RWPE2 (cell line): Measurements from ENCODE around the gene ZNF331.
"Not testable (repeated sequence)": the region's sequence is repeated elsewhere in the genome, so short reads cannot be mapped to it uniquely, and the experiment has no call there.

Source experiments
- ATAC-seq: fragments of 200-7000 bp; cut with Tn5 transposase; 3 replicates; pipeline ENCODE4 v1.9.1; 2021; ENCODE audit warnings: low read depth
- DNase-seq: peaks from one replicate; pipeline ENCODE4 v3.0.0-alpha.2; 2020; ENCODE audit warnings: low spot score
- H3K27ac ChIP-seq: fragments of 450-650 bp; 2 replicates; pipeline ENCODE4 v1.5.1; 2017; ENCODE audit warnings: mild to moderate bottlenecking; ENCODE audit not compliant: poor library complexity, severe bottlenecking
- H3K27me3 ChIP-seq: fragments of 250-450 bp; sonication (Bioruptor Pico); 2 replicates; pipeline ENCODE4 v1.5.1; 2021; ENCODE audit warnings: mild to moderate bottlenecking, moderate library complexity; ENCODE audit not compliant: insufficient read depth, poor library complexity, severe bottlenecking
- H3K36me3 ChIP-seq: fragments of 250-450 bp; sonication (Bioruptor Pico); 2 replicates; pipeline ENCODE4 v1.5.1; 2020; ENCODE audit warnings: low read depth, mild to moderate bottlenecking, moderate library complexity
- H3K4me1 ChIP-seq: fragments of 250-450 bp; sonication (Bioruptor Pico); 2 replicates; pipeline ENCODE4 v1.5.1; 2021; ENCODE audit warnings: mild to moderate bottlenecking, moderate library complexity; ENCODE audit not compliant: insufficient read depth, poor library complexity, severe bottlenecking
- H3K4me3 ChIP-seq: fragments of 250-450 bp; sonication (Bioruptor Pico); 2 replicates; pipeline ENCODE4 v1.5.1; 2021; ENCODE audit warnings: mild to moderate bottlenecking, moderate library complexity; ENCODE audit not compliant: severe bottlenecking
- H3K9me3 ChIP-seq: fragments of 250-450 bp; sonication (Bioruptor Pico); 2 replicates; pipeline ENCODE4 v1.5.1; 2021; ENCODE audit warnings: mild to moderate bottlenecking, moderate library complexity; ENCODE audit not compliant: severe bottlenecking
- TF ChIP-seq, protein P1 (sequence below): fragments of 450-650 bp; IDR thresholded peaks from one replicate; pipeline ENCODE4 v1.5.1; 2017; ENCODE audit warnings: mild to moderate bottlenecking, moderate library complexity; ENCODE audit not compliant: poor library complexity, severe bottlenecking

Gene ZNF331

GRCh38 chr19:53504365-53504703 is 33.6 kb upstream of the ZNF331 start:
- H3K27me3 ChIP-seq, H3K27ac ChIP-seq, H3K4me3 ChIP-seq, DNase-seq, H3K9me3 ChIP-seq, H3K36me3 ChIP-seq, H3K4me1 ChIP-seq: not testable (repeated sequence)
- ATAC-seq = peak; percentile 62; the same call in 1 of the 3 replicates
- TF ChIP-seq, protein P1, sequence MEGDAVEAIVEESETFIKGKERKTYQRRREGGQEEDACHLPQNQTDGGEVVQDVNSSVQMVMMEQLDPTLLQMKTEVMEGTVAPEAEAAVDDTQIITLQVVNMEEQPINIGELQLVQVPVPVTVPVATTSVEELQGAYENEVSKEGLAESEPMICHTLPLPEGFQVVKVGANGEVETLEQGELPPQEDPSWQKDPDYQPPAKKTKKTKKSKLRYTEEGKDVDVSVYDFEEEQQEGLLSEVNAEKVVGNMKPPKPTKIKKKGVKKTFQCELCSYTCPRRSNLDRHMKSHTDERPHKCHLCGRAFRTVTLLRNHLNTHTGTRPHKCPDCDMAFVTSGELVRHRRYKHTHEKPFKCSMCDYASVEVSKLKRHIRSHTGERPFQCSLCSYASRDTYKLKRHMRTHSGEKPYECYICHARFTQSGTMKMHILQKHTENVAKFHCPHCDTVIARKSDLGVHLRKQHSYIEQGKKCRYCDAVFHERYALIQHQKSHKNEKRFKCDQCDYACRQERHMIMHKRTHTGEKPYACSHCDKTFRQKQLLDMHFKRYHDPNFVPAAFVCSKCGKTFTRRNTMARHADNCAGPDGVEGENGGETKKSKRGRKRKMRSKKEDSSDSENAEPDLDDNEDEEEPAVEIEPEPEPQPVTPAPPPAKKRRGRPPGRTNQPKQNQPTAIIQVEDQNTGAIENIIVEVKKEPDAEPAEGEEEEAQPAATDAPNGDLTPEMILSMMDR = peak; percentile 56

DNA sequence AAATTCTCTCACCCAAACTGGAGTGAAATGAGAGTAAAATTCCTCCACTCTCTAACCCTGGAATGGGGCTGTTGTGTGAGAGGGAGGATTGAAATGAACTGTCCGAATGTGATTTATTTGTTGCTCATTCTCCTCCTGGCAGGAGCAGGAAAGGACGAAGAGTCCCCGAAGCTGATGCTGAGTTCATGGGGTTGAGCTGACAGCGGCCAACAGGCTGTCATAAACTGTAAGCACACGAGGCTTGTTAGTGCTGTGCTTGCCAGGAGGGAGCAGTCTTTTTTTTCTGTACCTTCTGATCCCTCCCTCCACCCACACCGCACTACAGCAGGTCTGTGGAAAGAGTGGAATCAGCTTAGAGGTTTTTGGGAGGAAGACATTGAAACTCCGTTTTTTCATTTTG is 33.1 kb upstream of the ZNF331 start:
- Histone ChIP-seq H3K9me3 (no peaks in the 10 kb centered on the region), H3K4me3 (no peak overlapping the region), H3K27ac (no peak overlapping the region), H3K36me3 (no peaks in the 10 kb centered on the region), H3K27me3 (no peaks in the 10 kb centered on the region), H3K4me1 (no peaks in the 10 kb centered on the region)
- TF ChIP-seq, protein P1 = no peak
- DNase-seq (no peak), ATAC-seq (no peak)

DNA sequence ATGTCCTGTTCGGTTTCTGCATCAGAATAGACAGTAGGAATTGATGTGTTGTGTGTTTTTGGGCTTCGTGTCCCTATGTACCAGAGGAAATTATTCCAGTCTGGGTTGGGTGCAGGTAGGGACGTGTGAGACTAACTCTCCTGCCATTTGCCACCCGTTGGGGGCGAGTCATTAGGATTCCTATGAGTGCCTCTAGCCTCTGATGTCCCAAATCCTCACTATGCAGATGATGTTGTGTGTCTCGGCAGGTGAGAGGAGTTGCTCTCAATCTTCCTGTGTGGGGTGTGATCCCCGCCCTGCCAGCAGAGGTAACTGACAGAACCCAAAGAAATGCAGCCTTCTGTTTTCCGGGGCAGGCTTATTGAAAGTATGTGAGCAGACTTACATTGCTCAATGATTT is 31.2 kb upstream of the ZNF331 start:
- no peak overlapping the region for H3K27ac ChIP-seq
- H3K27me3 ChIP-seq = no peaks in the 10 kb centered on the region
- no peaks in the 10 kb centered on the region for H3K36me3 ChIP-seq
- TF ChIP-seq, protein P1 = no peak
- ATAC-seq = no peak
- DNase-seq = no peak
- H3K4me1 ChIP-seq = no peaks in the 10 kb centered on the region
- no peaks in the 10 kb centered on the region for H3K9me3 ChIP-seq
- no peak overlapping the region for H3K4me3 ChIP-seq

DNA sequence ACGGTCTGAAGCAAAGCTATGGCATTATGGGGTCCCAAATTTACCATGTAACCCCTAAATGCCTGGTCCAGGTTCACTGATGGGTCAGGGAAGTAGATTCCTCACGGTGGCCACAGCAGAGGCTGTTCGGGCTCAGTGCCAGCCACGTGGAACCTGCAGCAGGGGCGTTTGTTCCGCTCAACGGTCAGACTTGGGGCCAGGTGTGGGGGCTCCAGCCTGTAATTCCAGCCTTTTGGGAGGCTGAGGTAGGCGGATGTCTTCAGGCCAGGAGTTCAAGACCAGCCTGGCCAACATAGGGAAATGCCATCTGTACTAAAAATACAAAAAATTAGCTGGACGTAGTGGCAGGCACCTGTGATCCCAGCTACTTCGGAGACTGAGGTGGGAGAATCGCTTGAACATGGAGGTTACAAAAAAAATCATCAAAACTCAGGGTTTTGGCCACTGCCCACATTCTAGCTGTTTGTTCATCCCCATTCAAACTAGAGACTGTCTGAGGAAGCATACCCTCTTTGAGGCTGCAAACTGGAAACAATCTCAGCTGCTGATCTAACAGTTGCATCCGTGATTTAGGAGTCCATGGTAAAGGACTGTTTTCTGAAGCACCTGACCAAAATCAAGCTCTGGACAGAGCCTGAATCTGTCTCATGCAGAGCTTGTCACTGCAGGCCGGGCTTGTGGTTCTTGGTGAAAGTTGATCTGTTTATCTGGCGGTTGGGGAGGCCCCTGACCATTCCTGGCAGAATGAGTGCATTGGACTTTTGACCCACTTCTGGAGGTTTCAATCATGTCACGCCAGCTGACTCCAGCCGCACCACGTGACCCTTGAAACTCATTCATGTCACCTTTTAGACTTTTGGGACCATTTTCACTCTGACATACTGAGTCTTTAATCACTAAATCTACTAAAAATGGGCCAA is 30.2 kb upstream of the ZNF331 start:
- H3K4me1 ChIP-seq = no peaks in the 10 kb centered on the region
- no peaks in the 10 kb centered on the region for H3K36me3 ChIP-seq
- DNase-seq = no peak
- H3K27me3 ChIP-seq = no peaks in the 10 kb centered on the region
- no peak for ATAC-seq
- no peaks in the 10 kb centered on the region for H3K9me3 ChIP-seq
- no peak overlapping the region for H3K4me3 ChIP-seq
- no peak overlapping the region for H3K27ac ChIP-seq
- TF ChIP-seq, protein P1 = no peak

DNA sequence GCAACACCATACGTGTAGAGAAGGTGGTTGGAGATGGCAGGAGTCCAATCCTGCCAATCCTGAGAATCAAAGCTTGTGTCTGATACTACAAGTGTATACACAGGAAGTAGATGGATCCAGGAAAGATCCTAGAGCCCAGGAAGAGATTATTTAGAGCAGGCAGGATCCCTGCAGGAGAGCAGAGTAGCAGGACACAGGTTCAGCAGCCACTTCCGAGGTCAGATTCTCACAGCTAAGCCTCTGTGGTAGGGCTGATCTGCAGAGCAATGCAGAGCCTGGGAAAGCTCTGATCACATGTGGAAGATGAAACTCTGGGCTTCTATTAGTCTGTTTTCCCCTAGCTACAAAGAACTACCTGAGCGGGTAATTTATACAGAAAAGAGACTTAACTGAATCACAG is 28.5 kb upstream of the ZNF331 start:
- Histone ChIP-seq H3K27ac (no peak overlapping the region), H3K27me3 (no peaks in the 10 kb centered on the region), H3K36me3 (no peaks in the 10 kb centered on the region), H3K9me3 (no peaks in the 10 kb centered on the region), H3K4me3 (no peak overlapping the region), H3K4me1 (no peaks in the 10 kb centered on the region)
- TF ChIP-seq, protein P1 = no peak
- no peak for DNase-seq
- ATAC-seq = no peak
